EL (cell line): ENCODE data around the gene CNTRL.

ENCODE experiments used
- DNase-seq: peaks from one replicate; pipeline ENCODE4 v3.0.0-alpha.2; 2016

CNTRL gene

DNA sequence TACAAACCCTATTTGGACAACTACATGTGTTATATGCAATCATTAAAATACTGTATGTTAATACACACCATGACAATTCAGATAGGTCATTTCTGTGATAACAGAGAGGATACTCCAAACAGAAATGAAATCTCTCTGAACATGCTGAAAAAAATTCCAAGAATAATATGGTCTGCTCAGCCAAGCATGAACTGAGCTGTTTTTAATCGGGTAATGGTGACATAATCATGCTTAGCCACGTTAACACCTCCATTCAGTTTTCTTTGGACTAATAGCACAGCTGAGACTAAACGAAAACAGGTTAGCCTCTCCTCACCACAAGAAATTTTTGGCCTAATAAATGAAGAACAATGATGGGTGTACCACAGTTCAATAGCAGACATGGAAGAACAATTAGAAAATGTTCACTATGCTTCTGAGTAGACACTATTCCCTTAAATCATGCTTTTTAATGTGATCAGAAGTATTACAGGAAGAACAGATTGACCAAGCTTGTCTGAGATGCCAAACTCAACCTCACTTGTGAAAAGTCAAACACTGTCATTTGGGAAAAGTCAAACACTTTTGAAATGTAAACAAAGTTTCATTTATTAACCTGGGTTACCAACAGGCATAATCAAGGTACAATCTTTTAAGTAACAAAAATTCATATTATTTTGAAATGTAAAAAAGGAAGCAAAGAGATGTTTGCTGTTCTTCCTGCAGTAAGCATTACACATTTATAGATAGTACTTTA is 107.5 kb downstream of the CNTRL start:
- no peak for DNase-seq

DNA sequence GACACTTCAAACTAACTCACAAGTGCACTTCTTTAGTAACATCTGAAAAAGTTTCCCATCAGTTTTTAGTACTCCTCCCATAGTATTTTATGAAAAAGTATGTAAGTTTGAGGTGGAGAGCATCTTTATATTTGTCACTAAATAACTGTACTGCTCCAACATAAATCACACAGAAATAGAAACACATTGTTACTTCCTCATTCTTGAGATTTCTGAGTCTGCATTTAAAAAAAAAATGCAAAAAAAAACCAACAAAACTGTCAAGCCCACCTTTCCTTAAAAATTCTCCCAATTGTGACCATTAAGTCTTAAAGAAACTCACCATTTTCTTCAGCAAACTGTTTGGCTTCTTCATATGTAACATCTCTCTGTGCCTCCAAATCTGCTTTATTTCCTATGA is 108.2 kb downstream of the CNTRL start:
- no peak for DNase-seq

DNA sequence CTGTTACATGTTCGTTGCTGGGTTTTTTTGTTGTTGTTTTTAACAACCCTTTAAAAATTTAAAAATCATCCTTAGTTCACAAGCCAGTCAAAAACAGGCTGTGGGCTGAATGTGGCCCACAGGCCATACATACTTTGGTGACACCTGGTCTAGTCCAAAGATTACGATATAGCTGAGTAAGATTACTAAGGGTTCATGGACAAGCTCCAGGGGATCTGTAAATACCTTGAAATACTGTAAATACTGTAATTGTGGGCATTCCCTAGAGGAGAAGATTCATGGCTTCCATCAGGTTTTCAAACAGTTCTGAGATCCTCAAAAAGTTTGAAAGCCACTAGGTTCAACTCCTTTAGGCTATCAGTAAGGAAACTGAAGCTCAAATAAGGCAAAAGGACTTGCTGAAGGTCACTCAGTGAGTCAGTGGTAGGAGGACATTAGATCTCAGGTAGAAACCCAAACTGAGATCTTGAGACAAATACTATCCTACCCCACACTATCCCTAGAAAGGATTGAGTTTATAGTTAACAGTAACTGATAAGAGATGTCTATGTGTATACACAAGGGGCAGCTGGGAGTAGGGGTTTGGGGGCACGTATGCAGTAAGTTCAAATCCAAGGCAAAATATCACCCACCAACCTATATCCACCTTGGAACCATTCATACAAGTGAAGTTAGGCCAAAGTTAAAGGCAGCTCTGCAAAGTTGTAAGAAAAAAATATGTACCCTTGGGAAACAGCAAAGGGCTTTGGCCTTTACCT is 109.1 kb downstream of the CNTRL start:
- no peak for DNase-seq

DNA sequence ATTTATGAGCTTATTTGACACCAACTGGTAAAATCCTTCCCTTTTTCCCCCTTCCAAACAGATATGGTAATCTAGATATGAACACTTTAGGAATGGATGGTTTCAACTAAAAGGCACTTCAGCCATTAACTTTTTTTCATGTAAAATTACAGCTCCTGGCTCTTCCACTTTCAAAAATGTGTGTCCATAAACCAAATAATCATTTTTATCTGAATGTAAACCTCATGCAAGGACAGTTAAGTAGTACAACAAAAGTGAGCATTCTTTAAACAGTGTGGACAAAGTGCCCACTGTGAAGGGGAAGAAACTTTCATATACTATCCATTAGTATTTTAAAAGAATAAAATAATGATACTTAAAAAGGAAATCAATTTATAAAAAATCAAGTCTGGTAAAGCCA is 109.7 kb downstream of the CNTRL start:
- DNase-seq = no peak

DNA sequence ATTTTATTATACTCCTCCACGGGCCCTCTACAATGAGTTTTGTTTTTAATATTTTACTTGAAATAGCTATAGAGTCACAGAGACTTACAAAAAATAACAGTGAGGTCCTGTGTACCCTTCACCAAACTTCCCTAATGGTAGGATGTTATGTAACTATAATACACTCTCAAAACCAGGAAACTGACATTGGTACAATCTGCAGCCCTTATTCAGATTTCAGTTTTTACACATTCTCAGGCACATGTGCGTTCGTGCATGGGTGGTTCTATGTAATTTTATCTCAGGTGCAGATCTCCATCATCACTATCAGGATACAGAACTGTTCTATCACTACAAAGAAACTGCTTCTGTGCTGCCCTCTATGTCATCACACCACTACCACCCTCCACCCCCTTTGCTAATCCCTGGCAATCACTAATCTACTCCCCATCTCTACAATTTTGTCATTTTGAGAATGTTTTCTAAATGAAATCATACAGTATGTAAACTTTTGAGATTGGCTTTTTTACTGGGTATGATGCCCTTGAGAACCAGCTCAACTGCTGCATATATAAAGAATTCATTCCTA is 110.5 kb downstream of the CNTRL start:
- DNase-seq = peak; percentile 37

DNA sequence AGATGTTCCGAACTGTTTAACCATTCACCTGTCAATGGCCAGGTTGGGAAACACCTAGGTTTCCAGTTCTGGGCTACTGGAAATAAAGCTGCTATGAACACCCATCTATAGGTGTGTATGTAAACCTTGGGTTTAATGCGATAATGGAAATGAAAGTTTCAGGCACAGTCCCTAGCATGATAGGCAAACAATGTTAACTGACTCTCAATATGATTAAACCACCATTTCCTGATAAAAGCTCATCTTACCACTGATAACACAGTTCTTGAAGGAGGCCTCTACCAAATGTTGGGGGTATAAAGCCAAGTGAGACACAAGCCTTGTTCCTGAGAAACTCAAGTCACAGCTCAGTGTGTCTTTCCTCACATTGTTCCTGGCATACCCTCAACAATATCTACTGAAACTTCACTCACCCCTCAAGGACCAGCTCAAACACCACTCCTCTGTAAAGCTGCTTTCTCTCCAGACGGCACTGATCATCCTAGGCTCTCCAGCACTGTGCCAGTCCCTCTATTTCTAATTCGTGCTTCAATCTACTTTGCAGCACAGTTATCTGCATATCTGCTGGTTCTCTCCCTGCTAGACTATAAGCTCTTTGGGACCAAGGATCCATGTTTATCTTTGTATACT is 111.1 kb downstream of the CNTRL start:
- DNase-seq = no peak

DNA sequence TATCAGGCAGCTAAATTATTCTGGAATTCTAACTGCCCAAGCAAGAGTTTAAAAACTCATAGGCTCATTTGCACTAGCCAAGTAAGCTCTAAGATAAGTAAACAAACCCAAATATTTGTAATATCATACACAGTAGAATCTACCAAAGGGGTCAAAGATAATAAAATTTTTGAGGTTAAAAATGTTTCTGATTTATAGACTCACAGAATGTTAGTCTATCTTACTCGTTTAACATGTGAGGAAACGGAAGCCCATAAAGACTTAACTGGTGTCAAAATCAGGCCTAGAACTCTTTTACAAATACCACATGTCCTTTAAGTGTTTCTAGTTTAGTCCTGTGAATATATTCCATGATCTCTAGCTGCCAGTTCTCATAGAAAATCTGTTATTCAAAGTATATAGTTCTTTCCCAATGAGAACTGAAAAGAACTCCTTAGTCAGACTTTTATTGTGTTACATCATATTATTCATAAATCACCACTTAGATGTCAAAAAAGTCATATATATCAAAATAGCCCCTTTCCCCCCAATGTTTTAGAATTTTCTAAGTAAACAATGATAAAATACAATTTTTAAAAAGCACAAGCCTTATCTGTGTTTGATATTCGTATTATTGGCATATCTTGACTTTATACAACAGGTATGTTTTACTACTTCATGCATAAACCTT is 113.0 kb downstream of the CNTRL start:
- DNase-seq = peak; percentile 32

DNA sequence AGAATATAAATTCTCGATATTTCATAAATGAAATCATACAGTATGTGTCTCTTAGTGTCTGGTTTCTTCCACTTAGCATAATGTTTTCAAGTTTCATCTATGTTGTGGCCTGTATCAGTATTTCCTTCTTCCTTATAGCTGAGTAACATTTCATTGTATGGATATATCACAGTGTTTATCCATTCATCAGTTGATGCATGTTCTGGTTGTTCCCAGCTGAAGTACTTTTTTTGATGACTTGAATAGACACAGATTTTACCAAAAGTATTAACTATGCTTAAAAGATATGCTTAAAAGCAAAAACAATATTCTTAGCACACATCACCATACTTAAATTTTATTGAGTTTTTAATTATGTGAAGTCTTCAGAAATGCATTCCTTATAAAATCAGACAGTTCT is 114.3 kb downstream of the CNTRL start:
- no peak for DNase-seq

DNA sequence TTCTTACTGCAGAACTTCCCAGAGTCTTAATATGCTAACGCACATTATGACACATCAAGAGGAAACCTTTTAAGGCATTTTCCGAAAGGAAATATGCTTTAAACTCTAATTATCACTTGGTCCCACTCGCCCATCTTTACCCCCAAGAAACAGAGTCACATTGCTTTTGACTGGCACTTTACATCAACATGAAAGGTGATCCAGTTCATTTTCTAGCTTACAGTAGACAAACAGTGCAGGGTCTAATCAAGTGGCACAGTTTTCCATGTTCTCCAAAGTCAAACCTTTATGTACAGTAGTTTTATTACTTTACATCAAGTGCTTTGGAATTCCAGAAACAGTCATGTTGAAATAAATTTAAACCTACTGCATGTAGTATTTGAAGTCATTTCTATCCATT is 114.9 kb downstream of the CNTRL start:
- no peak for DNase-seq

DNA sequence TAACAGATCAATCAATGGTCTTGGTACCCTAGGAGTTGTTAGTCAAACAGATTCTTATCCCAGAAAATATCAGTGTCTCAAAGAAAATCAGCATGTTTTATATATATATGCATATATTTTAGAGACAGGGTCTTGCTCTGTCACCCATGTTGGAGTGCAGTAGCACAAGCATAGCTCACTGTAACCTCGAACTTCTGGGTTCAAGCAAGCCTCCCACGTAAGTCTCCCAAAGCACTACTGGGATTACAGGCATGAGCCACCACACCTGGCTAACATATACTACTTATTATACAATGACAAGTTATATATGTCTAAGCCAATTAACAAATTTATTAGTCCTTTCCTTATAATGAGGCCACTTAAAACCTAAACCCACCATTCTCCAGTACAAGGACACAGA is 116.5 kb downstream of the CNTRL start:
- DNase-seq = no peak

DNA sequence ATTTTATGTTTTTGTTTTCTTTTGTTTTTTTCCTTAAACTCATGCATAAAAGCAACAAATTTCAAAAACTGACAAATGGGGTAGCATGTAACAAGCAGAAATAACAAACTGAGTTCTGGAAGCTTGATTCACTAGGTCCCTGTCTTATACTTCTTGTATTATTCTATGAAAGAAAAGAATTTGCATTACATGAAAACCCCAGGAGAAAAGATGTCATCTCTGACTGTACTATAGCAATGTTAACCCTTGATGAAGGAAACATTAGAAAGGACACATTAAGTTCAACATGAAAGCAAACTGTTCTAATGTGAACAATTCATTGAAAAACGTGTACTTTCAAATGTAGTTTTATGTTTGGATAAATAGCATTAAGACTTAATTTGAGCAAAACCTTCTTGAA is 117.8 kb downstream of the CNTRL start:
- no peak for DNase-seq

DNA sequence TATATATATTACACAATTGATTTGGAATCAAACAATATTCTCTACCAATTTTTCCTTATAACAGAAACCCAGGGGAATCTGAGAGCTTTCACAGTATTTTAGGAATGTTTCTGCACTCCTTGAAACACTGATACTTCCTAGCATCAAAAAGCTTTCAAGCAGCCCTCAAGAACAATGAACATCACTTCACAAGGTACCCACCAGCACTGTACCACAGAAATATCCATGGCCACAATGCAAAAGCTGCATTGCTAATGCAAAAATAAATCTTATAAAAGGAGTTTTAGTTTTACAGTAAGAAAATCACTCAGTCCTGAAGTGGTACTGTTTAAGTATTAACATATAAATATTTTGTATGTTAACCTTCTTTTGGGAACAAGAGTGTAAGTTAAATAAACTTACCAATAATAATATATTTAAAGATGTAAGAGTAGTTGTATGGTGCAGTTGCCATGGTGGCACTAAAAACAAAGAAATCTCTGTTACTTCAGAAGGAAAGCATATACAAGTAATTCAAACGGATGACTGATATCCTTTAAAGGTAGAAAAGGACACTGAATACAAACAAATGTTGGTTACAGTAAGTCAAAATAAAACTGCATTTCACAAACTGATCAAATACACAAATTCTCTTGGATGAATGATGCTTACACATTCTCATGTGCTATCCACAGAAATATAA is 118.3 kb downstream of the CNTRL start:
- no peak for DNase-seq

DNA sequence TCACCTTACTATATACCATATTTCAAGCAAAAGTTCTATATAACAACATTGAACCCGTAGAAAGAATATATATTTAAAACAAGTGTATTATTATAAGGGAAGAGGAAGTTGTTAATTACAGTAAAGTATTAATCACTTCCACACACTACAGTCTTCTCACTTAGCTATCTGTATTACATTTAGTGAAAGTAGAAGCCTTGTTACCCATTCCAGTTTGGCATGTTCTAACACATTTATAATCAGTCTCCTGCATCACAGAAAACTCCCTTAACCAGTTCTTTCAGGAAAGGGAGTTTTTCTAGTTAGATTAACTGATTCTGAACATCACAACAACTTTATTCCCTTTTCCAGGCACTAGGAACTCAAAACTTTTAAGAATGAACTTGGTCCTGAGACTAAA is 120.0 kb downstream of the CNTRL start:
- no peak for DNase-seq

DNA sequence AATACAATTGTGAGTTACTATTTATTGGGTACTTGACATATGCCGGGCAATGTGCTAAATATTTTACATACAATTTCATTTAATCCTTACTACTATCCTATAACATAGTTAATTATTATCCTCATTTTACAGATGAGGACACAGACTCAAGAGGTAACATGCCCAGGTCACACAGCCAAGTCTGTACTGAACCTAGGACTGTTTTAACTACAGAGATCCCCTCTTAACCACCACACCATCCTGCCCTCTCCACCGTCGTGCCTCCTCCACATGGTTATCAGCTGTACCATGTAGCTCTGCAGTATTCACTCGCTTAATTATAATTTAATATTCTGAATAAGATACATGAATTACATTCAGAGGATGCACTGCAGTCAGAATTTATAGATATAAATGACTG is 121.6 kb downstream of the CNTRL start:
- no peak for DNase-seq

DNA sequence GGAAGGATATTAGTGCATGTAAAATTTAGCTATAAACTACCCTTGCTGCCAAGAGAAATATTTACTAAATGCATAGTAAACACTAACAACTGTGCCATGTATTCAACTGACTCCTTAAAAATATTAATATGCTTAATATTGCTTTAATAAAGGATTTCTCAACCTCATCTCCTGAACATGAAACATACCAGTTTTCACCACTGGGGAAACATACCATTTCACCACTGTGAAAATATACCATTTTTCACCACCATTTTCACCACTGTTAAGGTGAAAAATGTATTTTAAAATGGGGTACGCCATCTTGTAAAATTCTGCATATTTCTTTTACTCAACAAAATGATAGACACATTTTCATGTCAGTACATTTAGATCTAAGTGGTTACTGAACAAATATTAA is 122.4 kb downstream of the CNTRL start:
- no peak for DNase-seq

DNA sequence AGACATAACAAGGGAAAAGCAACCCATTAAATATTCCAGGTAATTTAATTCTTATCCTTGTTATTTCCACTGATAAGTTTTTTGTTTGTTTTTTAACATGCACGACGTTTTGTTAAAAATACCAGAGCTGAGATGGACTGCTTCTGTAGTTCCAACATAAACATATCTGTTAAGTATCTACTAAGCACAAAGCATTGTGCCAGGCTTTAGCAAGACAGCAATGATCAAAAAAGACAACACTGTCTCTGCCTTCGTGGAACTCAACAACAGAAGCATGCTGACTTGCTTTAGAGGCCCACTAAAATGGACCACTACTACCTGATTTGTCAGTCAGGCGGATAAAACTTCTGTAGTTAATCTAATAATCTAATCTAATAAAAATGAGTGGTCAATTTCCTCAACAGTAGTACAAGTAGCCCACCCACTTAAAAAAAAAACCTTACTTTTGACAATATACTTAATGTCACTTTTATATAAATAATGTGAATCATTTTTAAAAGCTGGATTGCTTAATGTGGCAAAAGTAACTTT is 123.8 kb downstream of the CNTRL start:
- DNase-seq = no peak

DNA sequence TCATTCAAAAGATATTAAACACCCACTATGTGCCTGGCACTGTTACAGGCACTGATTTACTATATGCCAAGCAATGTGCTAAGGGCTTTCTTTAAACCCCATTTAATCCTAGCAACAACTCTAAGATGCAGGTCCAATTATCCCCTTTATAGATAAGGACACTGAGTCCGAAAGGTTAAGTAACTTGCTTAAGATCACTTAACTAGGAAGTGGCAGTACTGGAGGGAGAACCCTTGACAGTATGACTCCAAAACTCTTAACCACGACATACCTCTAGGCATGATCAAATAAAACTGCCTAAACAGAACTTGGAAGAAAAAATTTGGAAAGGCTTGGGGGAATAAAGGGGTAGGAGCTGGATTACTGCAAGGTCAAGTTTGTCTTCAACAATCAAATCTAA is 125.2 kb downstream of the CNTRL start:
- peak; percentile 32 for DNase-seq

DNA sequence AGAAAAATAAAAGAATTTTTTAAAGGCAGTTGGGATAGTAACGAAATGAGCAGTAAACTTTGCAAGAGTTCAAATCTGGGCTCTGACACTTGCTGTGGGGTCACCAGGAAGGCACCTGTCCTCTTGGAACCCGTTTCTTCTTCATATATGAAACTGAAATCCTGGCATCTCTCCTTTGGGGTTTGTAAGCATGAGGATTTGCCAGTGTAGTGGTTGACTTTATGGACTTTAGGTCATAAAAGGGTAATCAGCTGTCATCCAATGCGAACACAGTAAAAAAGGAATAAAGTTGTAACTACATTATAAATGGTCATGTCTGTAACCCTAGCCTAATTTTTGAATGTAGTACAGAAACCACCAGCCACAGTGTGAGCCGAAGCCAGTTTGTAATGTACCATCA is 125.6 kb downstream of the CNTRL start:
- no peak for DNase-seq

DNA sequence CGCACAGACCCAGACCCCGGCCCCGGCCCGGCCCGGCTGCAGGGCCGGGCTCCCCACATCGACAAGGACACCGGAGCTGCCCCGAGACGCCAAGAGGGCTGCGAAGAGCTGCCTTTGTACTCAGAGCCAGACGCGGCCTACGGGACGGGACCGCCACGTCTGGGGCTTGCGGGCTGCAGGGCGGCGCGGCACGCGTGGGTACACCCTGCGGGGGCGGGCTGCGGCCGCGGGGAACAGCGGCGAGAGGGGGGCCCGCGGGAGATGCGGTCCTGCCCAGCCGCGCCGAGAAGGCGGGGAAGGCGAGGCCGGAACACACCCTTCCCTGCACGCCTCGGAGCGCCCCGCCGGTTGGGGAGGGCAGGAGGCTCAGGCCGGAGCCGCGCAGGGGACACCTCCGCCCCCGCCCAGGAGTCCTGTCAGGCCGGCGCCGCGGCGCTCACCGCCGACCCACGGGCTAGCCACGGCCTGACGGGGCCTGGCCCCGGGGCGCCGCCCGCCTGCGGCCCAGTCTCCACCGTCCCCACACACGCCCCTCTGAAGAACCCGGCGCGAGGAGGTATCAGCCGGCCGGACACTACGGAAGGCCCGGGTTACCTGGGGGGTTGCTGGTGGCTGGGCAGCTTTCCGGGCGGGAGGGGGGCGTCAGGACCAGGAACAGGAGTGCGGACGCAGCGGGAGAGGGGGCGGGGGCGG is 126.4 kb downstream of the CNTRL start:
- DNase-seq = peak; percentile 35

DNA sequence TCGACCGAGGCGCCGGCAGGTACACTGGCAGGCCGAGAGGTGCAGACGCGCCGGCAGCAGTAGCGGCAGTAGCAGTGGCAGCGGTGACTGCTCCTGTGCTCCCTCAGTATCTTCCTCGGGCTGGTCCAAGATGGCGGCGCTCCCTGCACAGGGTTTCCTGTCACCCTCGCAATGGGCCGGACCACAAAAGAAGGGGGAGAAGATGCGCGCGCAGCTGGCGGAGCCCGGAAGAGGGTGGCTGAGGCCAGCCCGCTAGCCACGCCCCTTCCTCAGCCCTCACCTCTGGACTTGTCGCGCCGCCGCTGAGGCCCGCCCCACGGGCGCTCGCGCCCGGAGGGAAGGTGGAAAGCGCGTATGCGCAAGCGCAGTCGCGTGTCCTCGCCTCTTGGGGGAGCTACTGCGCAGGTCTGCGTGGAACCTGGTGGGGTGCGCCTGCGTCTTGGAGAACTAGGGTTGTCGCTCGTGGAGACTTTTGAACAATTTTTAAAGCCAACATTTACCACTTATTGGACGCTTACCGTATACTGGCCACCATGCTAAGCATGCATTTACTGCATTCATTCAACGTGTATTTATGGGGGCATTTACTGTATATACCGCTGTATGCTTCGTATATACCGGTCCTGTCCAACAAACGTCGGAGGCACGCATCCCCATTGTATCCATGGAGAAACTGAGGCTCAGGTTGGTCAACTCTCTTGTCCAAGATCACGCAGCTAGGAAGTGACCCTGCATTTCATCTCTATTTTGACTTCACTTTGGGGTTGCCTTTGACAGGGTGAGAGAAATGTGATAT is 127.2 kb downstream of the CNTRL start, which contains the start of gene RAB14:
RAB14 (minus strand) TSS at position 132 of the 796 bp plus-strand sequence. CDS start 8,457 bp downstream, outside the sequence.
- peak; percentile 99 for DNase-seq

DNA sequence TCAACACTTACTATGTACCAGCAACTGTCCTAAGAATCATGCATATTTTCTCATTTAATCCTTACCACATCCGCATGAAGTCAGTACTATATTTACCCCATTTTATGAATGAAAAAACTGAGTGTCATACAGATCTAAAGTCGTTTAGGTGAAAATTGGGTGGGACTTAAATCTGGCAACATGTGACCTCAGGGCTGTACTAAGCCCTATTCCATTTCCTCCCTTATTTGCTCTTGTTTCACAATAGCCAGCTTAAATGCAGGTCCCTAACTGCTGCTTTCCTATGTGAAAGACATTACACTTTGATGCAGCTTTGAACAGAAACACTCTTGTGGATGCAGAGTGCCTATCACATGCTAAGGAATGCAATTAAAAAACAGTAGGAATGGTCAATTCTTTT is 129.4 kb downstream of the CNTRL start:
- no peak for DNase-seq
